HepG2 (cell line): Measurements from ENCODE around the gene NOXA1. TPM values are rescaled to one million over a fixed set of nuclear protein-coding genes. Genes with fewer than 3 reads are reported as not detected.

Experiments
- ATAC-seq: fragments of 200-7000 bp; cut with Tn5 transposase; 3 replicates; pipeline ENCODE4 v1.9.1; 2020; ENCODE audit warnings: mild to moderate bottlenecking, moderate library complexity
- BruUV-seq: library from RNA; stranded (reverse); fragments of 400-500 nt; replicated peaks from 2 replicates; lab custom pipeline; 2021; lab: Mats Ljungman, UMichigan
- CTCF ChIA-PET: fragments of 300-600 bp; formaldehyde crosslinking; extraction: SDS; loops from one replicate; lab custom pipeline; 2021; ENCODE audit warnings: low total read pairs, inconsistent platforms, low intra/inter-chr PET ratio; lab: Yijun Ruan, JAX
- POLR2A ChIA-PET: fragments of 350-600 bp; sonication (Branson Sonifier 250); formaldehyde crosslinking; loops from one replicate; lab custom pipeline; 2020; ENCODE audit warnings: antibody characterized with exemption, inconsistent platforms; lab: Yijun Ruan, JAX
- DNase-seq: peaks from one replicate; pipeline ENCODE4 v3.0.0-alpha.2; 2015; ENCODE audit warnings: low spot score
- FAIRE-seq: peaks from 3 replicates; lab custom pipeline; 2011; peaks lifted over from hg19 to GRCh38; lab: Jason Lieb, UNC
- H2AFZ ChIP-seq: one replicate; pipeline ENCODE4 v1.6.1; 2011; ENCODE audit warnings: low read length, inconsistent platforms
- H3K27ac ChIP-seq: fragments of 300-600 bp; 3 replicates; pipeline ENCODE4 v1.8.0; 2011; ENCODE audit warnings: mixed run types, mild to moderate bottlenecking, mixed read lengths, low read length, inconsistent platforms; ENCODE audit not compliant: insufficient read depth; ENCODE audit errors: extremely low read length
- H3K27me3 ChIP-seq, 2 experiments: fragments of 200-600 bp in 1 of 2; 2 replicates in 1 of 2; 3 replicates in 1 of 2; pipeline versions ENCODE4 v1.6.0 to v1.8.0; 2011; ENCODE audit warnings: low read length in 2 of 2, mild to moderate bottlenecking in 2 of 2, moderate library complexity in 2 of 2, inconsistent platforms in 1 of 2; ENCODE audit not compliant: insufficient read depth in 2 of 2, control insufficient read depth in 1 of 2
- H3K36me3 ChIP-seq, 2 experiments: fragments of 200-600 bp in 1 of 2; replicated peaks in 1 of 2; 2 replicates in 1 of 2; 3 replicates in 1 of 2; pipeline versions ENCODE4 v1.5.1 to v1.8.0; 2011; ENCODE audit warnings: low read length in 2 of 2, inconsistent platforms in 1 of 2; ENCODE audit not compliant: insufficient read depth in 2 of 2, control insufficient read depth in 1 of 2
- H3K4me1 ChIP-seq: 2 replicates; pipeline ENCODE4 v1.5.1; 2012; ENCODE audit warnings: low read length, inconsistent platforms; ENCODE audit not compliant: insufficient read depth
- H3K4me2 ChIP-seq: 2 replicates; pipeline ENCODE4 v1.6.0; 2011; ENCODE audit warnings: low read depth, low read length, inconsistent platforms
- H3K4me3 ChIP-seq, 3 experiments: fragments of 200-600 bp in 1 of 3; sonication (generic), shearing (Covaris generic) in 1 of 3; replicated peaks in 1 of 3; 2 replicates each; pipeline ENCODE4 v1.5.1; 2011 to 2016; ENCODE audit warnings: low read length in 3 of 3, inconsistent platforms in 2 of 3, low read depth in 2 of 3, mild to moderate bottlenecking in 2 of 3, control low read depth in 1 of 3, mixed read lengths in 1 of 3; ENCODE audit not compliant: insufficient read depth in 1 of 3
- H3K79me2 ChIP-seq: one replicate; pipeline ENCODE4 v1.6.1; 2011; ENCODE audit warnings: low read length, inconsistent platforms; ENCODE audit not compliant: insufficient read depth
- H3K9ac ChIP-seq: 2 replicates; pipeline ENCODE4 v1.6.0; 2011; ENCODE audit warnings: mild to moderate bottlenecking, low read depth, low read length, inconsistent platforms; ENCODE audit not compliant: insufficient read depth
- H3K9me3 ChIP-seq: 2 replicates; pipeline ENCODE4 v1.5.1; 2012; ENCODE audit warnings: mild to moderate bottlenecking, low read length
- H4K20me1 ChIP-seq: 2 replicates; pipeline ENCODE4 v1.6.0; 2011; ENCODE audit warnings: inconsistent platforms, mild to moderate bottlenecking, low read length, moderate library complexity; ENCODE audit not compliant: insufficient read depth
- ARHGAP35 ChIP-seq: sonication (generic); formaldehyde crosslinking; IDR thresholded peaks from 2 replicates; pipeline ENCODE4 v1.9.0; 2022; ENCODE audit warnings: mild to moderate bottlenecking, inconsistent platforms, moderate library complexity, missing genetic modification reagents, borderline replicate concordance
- FOXM1 ChIP-seq: sonication (generic); formaldehyde crosslinking; IDR thresholded peaks from 2 replicates; pipeline ENCODE4 v1.5.0; 2020; ENCODE audit warnings: missing genetic modification reagents
- MEF2D ChIP-seq: sonication (generic); formaldehyde crosslinking; IDR thresholded peaks from 2 replicates; pipeline ENCODE4 v1.5.1; 2020; ENCODE audit warnings: mild to moderate bottlenecking, missing genetic modification reagents
- PLRG1 ChIP-seq: fragments of 450-650 bp; conservative IDR thresholded peaks from 2 replicates; pipeline ENCODE4 v1.6.1; 2016
- THYN1 ChIP-seq: sonication (generic); formaldehyde crosslinking; IDR thresholded peaks from 2 replicates; pipeline ENCODE4 v1.8.1; 2023; ENCODE audit warnings: low read depth, mild to moderate bottlenecking, moderate library complexity, missing genetic modification reagents, borderline replicate concordance
- ZNF292 ChIP-seq: sonication (generic); formaldehyde crosslinking; IDR thresholded peaks from 2 replicates; pipeline ENCODE4 v1.8.1; 2022; ENCODE audit warnings: mild to moderate bottlenecking, low read depth, missing genetic modification reagents, borderline replicate concordance
- WGBS: methylation state at CpG from one replicate; pipeline ENCODE4 v1.1.6; 2017; ENCODE audit warnings: low lambda C conversion rate; 5-methylcytosine and 5-hydroxymethylcytosine counted together
- in situ Hi-C: cut with HindIII; loops from 2 replicates; pipeline ENCODE4 v1.10.0; 2017; ENCODE audit warnings: low pct_unique_long_range_greater_than_20kb; ENCODE audit not compliant: extremely low pct_ligation_motif_present
- intact Hi-C: fragments of 100-400 bp; cut with micrococcal nuclease; formaldehyde crosslinking; loops from one replicate; pipeline ENCODE4 v1.10.0; 2022; ENCODE audit not compliant: unreplicated experiment
- polyA plus RNA-seq, 8 experiments: library from polyadenylated mRNA; depleted of rRNA in 3 of 8; stranded (reverse) in 7 of 8; unstranded in 1 of 8; fragments of >200 nt; fragmentation: Illumina TruSeq in 4 of 8; extraction: Trizol in 4 of 8; gene quantifications; 2 replicates each; pipeline versions ENCODE4 v1.2.1 to v1.2.3, GENCODE V29; 2011 to 2016; ENCODE audit warnings: low read depth in 4 of 8, missing spikeins in 1 of 8, mixed read lengths in 1 of 8; ENCODE audit not compliant: insufficient read depth in 1 of 8
- total RNA-seq, 5 experiments: library from RNA; depleted of rRNA; stranded (reverse); fragments of >200 nt; fragmentation: Illumina TruSeq; extraction: Trizol; gene quantifications; 2 replicates each; pipeline ENCODE4 v1.2.3, GENCODE V29; 2016; ENCODE audit warnings: low read depth in 1 of 5
- TF ChIP-seq, protein P1 (sequence below): sonication (generic); formaldehyde crosslinking; IDR thresholded peaks from 2 replicates; pipeline ENCODE4 v1.4.0; 2020; ENCODE audit warnings: missing genetic modification reagents
- TF ChIP-seq, protein P2 (sequence below): sonication (generic); formaldehyde crosslinking; IDR thresholded peaks from 2 replicates; pipeline ENCODE4 v1.4.0; 2020; ENCODE audit warnings: missing genetic modification reagents; ENCODE audit errors: not compliant biosample characterization
- TF ChIP-seq, protein P3 (sequence below): sonication (generic); formaldehyde crosslinking; IDR thresholded peaks from 2 replicates; pipeline ENCODE4 v1.8.1; 2023; ENCODE audit warnings: missing genetic modification reagents, mild to moderate bottlenecking, borderline replicate concordance
- TF ChIP-seq, protein P4 (sequence below): sonication (generic); formaldehyde crosslinking; IDR thresholded peaks from 2 replicates; pipeline ENCODE4 v1.9.0; 2022; ENCODE audit warnings: missing genetic modification reagents, mild to moderate bottlenecking, borderline replicate concordance
- TF ChIP-seq, protein P5 (sequence below), 2 experiments: sonication (generic) in 1 of 2; formaldehyde crosslinking in 1 of 2; IDR thresholded peaks; 2 replicates each; pipeline versions ENCODE4 v1.4.0 to v1.6.1; 2018 to 2020; ENCODE audit warnings: missing genetic modification reagents in 2 of 2, borderline replicate concordance in 1 of 2, low read depth in 1 of 2, mild to moderate bottlenecking in 1 of 2, missing biosample characterization in 1 of 2
- TF ChIP-seq, protein P6 (sequence below): sonication (generic); formaldehyde crosslinking; IDR thresholded peaks from 2 replicates; pipeline ENCODE4 v1.4.0; 2020; ENCODE audit warnings: missing genetic modification reagents

NOXA1 gene
- total and polyA plus RNA-seq, 2 of the 13 experiments (the other 11 are each of a cell fraction or from before 2014, with no cell fraction given), result 0.78 to 1.2 TPM

DNA sequence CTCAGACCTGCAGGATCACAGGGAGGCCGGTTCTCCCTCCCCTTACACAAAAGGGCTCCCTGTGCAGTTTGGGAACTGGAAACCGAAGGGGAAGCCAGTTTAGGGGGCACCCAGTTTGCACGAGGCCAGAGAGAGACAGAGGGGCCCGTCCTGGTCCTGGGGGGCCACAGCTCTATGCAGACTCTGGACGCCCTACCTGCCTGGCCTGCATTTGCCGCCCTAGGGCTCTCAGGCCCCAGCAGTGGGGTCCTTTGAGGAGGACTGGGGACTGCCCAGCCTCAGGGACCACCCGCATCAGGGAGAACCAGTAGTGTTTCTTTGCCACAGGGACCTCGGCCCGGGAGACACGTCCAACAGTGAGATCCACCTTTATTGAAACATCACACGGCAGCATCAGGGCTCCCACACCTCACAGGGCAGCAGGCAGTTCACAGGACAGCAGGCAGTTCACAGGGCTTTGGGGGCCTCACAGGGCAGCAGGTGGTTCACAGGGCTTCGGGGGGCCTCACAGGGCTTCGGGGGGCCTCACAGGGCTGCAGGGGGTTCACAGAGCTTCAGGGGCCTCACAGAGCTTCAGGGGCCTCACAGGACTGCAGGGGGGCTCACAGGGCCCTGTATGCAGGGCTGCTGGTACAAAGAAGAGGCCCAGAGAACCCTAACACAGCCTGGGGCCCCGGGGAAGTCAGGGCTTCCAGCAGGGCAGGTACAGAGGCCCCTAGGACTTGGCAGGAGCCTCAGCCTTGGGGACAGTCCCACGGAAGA, 36.6 kb downstream of the NOXA1 start:
- ATAC-seq (peak; percentile 14), DNase-seq (no peak), FAIRE-seq (no peak)
- intact Hi-C loops, result no loop called here
- WGBS, result 7% methylated on average over 3 of the region's 15 CpGs
- Histone ChIP-seq H3K9me3 (no peaks in the 10 kb centered on the region), H3K4me2 (peak overlapping the region; percentile 96), H3K27ac (peak overlapping the region; percentile 66), H3K79me2 (peaks cover 28% of the 10 kb centered on the region), H3K4me3 (peak overlapping the region; percentile 28 to 95 (median 45); a peak in 5 of 6 replicates), H3K9ac (peak overlapping the region; percentile 79), H2AFZ (no peak overlapping the region), H3K36me3 (peaks cover 4 to 19% of the 10 kb centered on the region in 2 experiments; a peak in 4 of 5 replicates), H3K4me1 (peaks cover 81% of the 10 kb centered on the region), H3K27me3 (no peaks in the 10 kb centered on the region), H4K20me1 (peaks cover 11% of the 10 kb centered on the region; the same call in 1 of the 2 replicates)
- in situ Hi-C loops, result no loop called here
- ChIA-PET POLR2A (interaction anchor here (0.9 to 1.9 kb wide), 8 partner anchors 10 to 1097 kb away, joined by 3 to 12 read pairs (median 4); partner anchors contain the start of genes ENTPD8, EXD3, NOXA1 and TUBB4B), CTCF (no interaction called here)
- no TSS peak for BruUV-seq
- TF ChIP-seq, protein P1, sequence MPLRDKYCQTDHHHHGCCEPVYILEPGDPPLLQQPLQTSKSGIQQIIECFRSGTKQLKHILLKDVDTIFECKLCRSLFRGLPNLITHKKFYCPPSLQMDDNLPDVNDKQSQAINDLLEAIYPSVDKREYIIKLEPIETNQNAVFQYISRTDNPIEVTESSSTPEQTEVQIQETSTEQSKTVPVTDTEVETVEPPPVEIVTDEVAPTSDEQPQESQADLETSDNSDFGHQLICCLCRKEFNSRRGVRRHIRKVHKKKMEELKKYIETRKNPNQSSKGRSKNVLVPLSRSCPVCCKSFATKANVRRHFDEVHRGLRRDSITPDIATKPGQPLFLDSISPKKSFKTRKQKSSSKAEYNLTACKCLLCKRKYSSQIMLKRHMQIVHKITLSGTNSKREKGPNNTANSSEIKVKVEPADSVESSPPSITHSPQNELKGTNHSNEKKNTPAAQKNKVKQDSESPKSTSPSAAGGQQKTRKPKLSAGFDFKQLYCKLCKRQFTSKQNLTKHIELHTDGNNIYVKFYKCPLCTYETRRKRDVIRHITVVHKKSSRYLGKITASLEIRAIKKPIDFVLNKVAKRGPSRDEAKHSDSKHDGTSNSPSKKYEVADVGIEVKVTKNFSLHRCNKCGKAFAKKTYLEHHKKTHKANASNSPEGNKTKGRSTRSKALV (CRISPR knock-in tag), result no peak
- TF ChIP-seq ARHGAP35 (0 out of 2 replicates have a peak, but pooled peaks have one; percentile 29), ZNF292 (CRISPR knock-in tag) (no peak), MEF2D (CRISPR knock-in tag) (peak; percentile 44; the same call in 1 of the 2 replicates), PLRG1 (no peak), THYN1 (CRISPR knock-in tag) (no peak), FOXM1 (CRISPR knock-in tag) (no peak)
- TF ChIP-seq, protein P2, sequence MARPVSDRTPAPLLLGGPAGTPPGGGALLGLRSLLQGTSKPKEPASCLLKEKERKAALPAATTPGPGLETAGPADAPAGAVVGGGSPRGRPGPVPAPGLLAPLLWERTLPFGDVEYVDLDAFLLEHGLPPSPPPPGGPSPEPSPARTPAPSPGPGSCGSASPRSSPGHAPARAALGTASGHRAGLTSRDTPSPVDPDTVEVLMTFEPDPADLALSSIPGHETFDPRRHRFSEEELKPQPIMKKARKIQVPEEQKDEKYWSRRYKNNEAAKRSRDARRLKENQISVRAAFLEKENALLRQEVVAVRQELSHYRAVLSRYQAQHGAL (CRISPR knock-in tag), result no peak
- TF ChIP-seq, protein P3, sequence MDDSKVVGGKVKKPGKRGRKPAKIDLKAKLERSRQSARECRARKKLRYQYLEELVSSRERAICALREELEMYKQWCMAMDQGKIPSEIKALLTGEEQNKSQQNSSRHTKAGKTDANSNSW (CRISPR knock-in tag), result no peak
- TF ChIP-seq, protein P4, sequence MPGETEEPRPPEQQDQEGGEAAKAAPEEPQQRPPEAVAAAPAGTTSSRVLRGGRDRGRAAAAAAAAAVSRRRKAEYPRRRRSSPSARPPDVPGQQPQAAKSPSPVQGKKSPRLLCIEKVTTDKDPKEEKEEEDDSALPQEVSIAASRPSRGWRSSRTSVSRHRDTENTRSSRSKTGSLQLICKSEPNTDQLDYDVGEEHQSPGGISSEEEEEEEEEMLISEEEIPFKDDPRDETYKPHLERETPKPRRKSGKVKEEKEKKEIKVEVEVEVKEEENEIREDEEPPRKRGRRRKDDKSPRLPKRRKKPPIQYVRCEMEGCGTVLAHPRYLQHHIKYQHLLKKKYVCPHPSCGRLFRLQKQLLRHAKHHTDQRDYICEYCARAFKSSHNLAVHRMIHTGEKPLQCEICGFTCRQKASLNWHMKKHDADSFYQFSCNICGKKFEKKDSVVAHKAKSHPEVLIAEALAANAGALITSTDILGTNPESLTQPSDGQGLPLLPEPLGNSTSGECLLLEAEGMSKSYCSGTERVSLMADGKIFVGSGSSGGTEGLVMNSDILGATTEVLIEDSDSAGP (CRISPR knock-in tag), result peak; percentile 75; the same call in 1 of the 2 replicates
- TF ChIP-seq, protein P5, sequence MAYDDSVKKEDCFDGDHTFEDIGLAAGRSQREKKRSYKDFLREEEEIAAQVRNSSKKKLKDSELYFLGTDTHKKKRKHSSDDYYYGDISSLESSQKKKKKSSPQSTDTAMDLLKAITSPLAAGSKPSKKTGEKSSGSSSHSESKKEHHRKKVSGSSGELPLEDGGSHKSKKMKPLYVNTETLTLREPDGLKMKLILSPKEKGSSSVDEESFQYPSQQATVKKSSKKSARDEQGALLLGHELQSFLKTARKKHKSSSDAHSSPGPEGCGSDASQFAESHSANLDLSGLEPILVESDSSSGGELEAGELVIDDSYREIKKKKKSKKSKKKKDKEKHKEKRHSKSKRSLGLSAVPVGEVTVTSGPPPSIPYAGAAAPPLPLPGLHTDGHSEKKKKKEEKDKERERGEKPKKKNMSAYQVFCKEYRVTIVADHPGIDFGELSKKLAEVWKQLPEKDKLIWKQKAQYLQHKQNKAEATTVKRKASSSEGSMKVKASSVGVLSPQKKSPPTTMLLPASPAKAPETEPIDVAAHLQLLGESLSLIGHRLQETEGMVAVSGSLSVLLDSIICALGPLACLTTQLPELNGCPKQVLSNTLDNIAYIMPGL (CRISPR knock-in tag; IDR thresholded peaks at IDR 0.05; ENCODE audit: borderline replicate concordance in 1 of 2, low read depth in 1 of 2), result 0 out of 4 replicates have a peak, but pooled peaks of 1 of the 2 experiments have one; percentile 27
- TF ChIP-seq, protein P6, sequence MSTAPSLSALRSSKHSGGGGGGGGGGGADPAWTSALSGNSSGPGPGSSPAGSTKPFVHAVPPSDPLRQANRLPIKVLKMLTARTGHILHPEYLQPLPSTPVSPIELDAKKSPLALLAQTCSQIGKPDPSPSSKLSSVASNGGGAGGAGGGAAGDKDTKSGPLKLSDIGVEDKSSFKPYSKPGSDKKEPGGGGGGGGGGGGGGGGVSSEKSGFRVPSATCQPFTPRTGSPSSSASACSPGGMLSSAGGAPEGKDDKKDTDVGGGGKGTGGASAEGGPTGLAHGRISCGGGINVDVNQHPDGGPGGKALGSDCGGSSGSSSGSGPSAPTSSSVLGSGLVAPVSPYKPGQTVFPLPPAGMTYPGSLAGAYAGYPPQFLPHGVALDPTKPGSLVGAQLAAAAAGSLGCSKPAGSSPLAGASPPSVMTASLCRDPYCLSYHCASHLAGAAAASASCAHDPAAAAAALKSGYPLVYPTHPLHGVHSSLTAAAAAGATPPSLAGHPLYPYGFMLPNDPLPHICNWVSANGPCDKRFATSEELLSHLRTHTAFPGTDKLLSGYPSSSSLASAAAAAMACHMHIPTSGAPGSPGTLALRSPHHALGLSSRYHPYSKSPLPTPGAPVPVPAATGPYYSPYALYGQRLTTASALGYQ, result no peak
